ENCODE measurements around the gene ILKAP.

GRCh38 chr2:238162251-238162845 lies 41.1 kb downstream of the ILKAP start:
- TF ChIP-seq POLR2AphosphoS5 (IDR thresholded peaks at IDR 0.05; ENCODE audit: low read depth, low read length) (no peak), POLR2A (IDR thresholded peaks at IDR 0.05; ENCODE audit: low read depth, low read length) (no peak)
